CD4-positive, alpha-beta T cell treated with Interleukin-4 for 1 hour (primary cell): ENCODE measurements around the gene TMEM213.
"Not testable (repeated sequence)": the region's sequence is repeated elsewhere in the genome, so short reads cannot be mapped to it uniquely, and the experiment has no call there.

Source experiments
- DNase-seq, 2 donors: peaks; one replicate each; pipeline ENCODE4 v3.0.0-alpha.2; 2020 to 2022

TMEM213 gene, protein sequence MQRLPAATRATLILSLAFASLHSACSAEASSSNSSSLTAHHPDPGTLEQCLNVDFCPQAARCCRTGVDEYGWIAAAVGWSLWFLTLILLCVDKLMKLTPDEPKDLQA

DNA sequence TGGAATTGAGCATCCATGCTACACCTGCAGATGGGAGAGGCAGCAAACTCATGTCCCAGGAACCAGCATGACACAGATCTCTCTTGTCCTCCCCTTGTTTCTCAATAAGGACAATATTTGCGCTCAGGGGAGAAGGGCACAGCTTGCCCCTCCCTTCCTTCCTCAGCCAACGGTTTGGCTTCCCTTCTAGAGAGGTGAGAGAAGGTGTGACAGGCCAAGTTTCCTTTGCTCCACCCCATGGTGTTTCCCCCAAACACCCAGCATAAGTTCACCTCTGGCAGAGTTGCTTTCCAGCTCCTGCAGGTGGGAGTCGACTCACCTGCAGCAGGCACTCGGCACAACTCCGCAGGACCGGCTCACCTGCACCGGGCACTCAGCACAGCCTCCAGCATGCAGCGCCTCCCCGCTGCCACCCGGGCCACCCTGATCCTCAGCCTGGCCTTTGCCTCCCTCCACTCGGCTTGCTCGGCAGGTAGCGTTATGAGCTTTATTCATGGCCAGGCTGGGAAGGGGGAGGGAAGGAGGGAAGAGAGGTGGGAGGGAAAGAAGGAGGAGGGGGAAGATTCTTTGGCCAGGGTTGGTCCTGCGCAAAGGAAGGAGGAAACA, at the start of gene TMEM213, which contains the start of gene ATP6V0A4:
Gene TMEM213 (plus strand): TSS at position 280 of the 606 bp plus-strand sequence. CDS start 111 bp downstream, at position 391.
Gene ATP6V0A4 (minus strand): TSS at position 482 of the 606 bp plus-strand sequence. CDS start 26,949 bp downstream, outside the sequence.
- no peak for DNase-seq

DNA sequence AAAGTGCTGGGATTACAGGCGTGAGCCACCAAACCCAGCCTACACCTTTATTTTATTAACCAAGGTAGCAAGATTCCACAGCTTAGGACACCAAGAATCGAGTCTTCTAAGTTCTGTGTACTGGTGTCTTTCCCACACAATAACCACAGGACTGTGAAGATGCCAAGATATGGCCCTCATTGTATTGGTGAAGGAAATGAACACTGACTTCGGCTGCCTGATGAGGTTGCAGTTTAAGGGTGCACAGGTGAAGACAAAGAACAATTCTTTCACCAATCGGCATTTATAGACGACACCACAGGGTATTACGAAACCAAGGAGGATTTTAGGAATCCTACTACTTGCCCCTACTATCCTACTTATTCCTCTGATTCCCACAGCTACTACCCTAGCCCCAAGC, 49.1 kb upstream of the TMEM213 start:
- no peak for DNase-seq

DNA sequence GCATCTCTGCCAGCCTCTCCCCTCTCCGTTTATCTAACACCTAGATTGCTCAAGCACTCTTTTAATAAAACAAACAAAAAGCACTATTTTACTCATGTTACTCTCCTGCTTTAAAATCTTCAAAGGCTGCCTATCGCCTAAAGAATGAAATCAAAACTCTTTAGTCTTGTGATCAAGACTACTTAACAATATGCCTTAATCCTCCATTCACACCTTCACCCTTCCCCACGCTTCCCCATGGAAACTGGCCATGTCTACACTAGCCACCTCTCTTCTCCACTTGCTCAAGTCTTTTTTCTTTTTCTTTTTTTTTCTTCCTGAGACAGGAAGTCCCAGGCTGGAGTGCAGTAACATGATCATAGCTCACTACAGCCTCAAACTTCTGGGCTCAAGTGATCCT, 47.8 kb upstream of the TMEM213 start:
- DNase-seq = no peak

DNA sequence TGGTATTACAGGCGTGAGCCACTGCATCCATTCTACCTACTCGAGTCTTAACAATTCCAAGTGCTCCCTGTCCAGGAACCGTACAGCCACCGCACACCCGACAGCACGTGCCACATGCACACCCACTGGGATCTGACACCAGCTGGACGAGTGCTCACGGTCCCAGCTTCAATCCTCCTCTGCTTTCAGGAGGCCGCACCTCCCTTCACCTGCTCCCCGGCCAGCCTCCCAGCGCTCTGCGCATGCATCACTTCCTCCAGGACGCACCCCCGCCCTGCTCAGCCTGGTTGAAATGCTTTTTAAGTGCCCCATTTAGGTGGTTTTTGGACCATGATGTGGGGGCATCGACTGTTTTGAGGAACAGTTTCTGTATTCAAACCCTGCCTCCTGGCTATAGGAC, 47.3 kb upstream of the TMEM213 start:
- DNase-seq = no peak

DNA sequence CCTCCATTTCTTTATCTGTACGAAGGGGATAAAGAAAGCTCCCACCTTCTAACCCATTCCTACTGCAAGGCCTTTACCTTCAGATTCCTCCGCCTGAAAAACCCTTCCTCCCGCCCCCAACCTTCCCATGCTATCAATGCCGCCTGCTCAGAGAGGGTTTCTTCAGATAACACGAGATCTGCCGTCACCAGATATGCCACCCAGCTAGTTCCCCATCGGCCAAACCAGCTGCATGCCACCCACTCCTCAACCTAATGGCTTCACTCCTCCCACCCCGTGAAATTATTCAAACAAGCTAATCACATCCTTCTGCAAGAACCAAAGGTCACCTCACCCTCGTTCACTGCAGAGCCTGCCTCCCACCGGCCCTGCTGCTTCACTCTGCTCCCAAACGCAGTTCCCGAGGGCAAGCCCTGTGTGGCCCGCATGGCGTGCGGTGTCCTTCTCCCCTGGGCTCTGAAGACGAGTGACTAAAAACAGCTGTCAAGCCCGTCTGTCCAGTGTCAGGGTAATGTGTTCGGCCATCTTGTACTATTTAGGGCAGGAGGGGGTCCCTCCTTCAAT, 46.8 kb upstream of the TMEM213 start:
- DNase-seq = no peak

DNA sequence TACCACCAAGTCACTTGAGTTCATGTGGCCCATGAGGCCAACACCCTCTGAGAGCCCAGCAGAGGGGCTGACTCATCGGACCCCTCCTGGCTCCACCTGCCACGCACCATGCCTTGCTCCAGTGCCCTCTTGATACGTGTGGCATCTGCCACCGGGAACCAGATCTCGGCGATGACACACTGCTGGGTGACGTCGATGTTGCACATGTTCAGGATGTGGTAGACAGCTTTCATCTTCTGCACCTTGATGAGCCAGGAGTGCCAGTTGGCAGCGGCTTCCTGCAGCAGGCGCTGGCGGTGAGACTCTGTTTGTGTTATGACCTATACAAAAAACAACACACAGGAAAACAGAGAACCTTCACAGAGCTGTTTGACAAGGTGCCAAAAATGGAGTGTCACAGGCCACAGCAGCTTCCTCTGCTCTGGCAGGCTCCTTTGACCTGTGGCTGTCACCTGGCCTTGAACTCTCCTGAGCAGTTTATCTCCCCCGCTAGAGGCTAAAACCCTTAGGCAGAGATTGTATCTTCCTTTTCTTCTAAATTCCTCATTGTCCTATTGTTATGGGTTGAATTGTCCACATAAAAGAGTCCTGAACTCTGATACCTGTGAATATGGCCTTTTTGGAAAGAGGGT, 45.2 kb upstream of the TMEM213 start:
- DNase-seq = peak; percentile 94 to 96

DNA sequence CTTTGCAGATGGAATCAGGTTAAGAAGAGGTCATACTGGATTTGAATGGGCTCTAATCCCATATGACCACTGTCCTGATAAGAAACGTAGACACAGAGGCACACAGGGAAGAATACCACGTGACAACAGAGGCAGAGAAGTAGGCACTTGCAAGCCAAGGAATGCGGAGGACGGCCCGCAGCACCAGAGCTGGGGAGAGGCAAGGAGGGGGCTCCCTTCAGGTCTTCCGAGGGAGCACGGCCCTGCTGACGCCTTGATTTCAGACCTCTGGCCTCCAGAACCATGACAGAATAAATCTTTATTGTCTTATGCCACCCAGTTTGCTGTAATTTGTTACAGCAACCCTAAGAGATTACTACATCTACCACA, 44.7 kb upstream of the TMEM213 start:
- no peak for DNase-seq

DNA sequence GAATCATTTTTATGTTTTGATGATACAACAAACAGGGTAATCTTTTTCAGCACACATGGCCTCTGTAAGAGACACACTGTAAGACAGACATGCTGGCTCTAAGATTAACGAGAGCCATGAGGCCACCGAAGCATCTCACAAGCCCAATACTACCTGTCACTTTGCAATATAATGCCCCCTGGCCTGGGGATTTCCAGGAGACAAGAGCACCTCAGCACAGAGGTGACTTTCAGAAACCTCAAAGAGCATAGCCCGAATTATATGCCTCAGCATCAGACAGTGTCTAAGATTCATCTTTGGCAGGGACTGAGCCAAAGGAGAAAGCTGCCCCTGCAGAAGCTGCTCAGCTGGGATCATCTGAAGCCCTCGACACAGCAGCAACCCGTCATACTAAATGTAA, 44.2 kb upstream of the TMEM213 start:
- peak in 1 of 2 donors; percentile 39 for DNase-seq

DNA sequence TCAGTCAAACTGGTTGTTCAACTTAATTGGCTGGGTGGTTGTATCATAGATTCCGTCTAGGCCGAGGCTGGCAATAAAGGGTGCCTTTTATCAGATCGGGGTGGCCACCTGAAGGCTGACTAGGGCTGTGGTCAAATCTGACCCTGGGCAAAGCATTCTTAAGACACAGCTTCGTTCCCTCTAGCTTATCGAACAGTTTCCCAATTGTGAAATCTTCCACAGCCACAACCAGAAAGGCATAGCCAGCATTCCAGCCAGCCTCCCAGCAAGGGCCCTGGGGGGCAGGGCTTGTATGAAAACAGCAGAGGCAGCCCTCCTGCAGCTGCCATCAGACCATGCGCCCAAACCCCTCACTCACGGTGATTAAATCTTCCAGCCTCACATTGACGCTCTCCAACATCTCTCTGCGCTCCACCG, 42.5 kb upstream of the TMEM213 start:
- DNase-seq = no peak

DNA sequence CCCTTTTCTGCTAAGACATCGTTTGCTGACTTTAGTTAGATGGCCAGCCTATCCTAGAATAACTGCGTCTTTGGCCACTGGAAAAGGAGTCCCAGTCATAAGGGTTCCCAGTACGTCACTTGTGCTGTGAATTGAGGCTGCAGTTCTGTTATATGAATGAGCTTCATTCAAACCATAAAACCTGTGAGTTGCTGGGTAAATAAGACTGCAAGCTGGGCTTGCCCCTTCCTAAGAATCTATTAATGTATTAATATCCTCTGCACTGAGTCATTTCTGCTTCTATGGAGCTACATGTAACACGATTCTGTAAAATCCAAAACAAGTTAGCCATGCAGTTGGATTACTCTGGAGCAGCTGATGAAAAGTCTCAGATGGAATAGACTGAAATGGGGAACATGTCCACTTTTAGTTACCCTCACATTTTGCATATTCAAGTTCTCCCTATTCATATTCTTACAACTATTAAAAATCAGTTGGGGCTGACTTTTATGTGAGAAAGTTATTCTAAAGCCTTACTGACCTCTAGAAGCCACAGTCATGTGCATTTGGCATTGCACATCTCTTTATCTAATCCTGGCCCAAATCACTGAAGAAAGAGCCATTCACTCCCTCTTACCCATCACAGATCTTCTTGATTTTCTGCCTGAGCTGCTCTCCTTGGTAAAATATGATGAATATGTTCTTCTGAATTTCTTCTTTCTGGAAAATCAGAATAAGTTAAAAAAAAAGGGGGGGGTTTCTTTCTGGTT, 41.8 kb upstream of the TMEM213 start:
- no peak for DNase-seq

DNA sequence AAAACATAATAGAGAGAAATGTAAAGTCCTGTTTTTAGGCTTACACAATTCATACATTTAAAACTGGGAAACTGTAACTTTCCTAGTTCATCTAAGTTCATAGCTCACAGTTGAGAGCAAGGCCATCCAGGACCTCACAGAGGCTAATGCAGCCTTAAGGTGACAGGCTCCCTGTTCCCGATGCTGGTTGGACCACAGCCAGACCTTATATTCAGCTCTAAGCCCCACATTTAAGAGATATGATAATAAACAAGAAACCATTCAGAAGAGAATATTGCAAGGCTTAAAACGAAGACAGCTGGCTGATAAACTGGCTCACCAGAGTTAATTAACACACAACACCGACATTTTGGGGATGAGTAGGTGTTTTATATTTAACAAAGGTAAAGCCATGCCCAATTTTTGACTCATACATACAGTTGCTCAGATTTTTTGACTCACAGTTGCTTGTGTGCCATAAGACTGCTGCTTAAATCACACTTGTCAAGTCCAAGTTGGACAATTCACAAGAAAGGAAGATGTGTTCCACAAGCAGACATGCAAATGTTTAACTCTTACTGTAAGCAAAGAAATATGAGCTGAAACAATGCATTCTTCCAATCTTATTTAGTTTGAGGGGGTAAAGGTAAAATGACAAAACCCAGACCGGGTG, 41.1 kb upstream of the TMEM213 start:
- no peak for DNase-seq

DNA sequence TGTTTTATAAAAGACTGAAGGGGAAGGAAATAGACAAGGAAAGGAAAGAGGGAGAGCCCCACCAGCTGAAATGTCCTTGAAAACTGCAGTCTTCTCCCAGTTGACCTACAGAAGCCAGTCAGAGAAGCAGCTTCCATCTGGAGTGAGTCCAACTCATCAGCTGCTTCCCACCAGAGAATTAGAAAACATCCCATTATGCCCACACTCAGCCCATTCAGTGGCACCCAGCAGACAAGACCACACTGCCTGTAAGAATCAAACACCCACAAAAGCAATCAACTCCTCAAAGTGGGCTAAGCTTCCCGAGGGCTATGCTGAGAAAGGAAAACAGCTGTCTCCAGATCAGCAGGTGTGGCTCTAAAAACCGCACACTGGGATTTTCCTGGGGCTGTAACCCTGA, 29.6 kb upstream of the TMEM213 start:
- DNase-seq = no peak

DNA sequence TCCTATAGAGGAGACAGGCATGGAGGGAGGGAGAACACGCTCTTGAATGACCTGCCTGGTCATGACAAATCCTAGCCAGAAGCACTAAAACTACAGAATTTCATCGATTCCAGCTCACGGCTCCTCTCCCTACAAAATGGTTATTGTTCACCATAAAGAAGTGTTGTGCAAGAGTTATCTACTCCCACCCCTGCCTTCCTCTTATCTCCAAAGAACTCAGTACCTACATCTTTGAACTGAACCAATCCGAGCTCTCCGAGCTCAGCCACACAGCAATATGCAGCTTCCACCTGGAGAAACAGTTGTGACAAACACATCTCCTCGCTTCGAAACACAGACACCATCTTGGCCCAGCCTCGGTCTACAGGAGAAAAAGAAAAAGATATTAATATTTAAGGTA, 26.9 kb upstream of the TMEM213 start:
- DNase-seq = no peak

DNA sequence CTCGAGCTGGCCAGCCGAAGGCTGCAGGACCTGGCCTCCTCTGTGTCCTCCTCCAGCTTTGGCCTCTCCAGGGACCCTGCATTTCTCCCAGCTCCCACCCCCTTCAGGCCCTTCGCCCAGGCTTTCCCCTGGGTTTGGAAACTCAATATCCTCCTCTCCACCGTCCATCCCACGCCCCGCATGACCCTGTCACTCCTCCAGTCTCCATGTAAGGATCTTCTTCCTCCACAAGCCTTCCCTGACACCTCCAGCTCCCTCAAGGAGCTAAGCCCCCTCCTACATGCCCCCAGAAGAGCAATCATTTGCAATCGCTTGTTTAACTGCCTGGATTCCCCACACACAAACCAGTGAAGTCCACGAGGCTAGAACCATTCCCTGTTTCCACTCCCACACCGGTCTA, 24.6 kb upstream of the TMEM213 start:
- DNase-seq = no peak

DNA sequence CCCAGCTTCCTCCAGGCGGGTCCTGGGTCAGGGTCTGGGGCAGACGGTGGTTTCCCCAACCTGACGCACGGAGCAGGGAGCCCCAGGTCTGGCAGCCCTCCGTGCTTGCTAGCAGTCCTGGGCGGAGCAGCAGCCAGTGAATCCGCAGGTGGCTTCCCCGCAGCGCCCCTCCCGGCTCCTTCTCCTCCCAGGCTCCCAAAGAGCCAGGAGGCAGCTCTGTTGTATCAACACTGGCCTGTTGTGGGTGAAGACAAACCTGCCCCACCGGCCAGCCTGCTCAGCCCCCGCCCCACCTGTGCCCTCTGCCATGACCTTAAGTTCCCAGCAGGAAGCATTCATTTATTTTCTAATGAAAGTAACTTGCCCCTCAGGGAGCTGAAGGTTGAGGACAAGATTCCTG, 24.0 kb upstream of the TMEM213 start:
- no peak for DNase-seq

DNA sequence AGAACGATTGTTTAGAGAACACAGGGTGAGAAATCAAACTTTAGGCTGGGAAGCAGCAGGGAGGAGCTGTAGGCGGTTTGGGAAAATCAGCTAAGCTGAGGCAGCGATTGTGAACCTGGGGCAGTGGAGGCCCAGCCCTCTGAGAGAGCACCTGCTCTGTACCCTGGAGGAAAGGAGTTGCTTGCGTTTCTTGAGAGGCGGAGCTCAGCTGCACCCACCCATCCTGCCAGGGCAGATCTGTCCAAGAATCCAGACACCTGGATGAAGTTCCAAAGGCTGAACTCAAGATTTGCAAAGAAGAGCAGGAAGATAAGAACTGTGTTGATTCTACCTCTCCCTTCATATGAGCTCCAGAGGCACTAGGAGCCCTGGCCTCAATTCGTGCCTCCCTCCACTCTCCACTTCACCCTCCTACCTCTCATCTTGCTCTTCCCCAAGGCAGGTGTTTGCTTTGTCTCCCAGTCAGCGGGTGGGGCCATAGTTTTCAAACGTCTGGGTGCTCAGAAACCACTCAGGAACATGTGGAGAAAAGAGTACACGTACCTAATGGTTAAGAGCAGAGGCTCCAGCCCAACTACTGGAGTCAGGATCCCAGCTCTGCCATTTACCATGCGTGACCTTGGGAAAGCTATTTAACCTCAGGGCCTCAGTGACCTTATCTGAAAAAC, 21.5 kb upstream of the TMEM213 start:
- DNase-seq = no peak

DNA sequence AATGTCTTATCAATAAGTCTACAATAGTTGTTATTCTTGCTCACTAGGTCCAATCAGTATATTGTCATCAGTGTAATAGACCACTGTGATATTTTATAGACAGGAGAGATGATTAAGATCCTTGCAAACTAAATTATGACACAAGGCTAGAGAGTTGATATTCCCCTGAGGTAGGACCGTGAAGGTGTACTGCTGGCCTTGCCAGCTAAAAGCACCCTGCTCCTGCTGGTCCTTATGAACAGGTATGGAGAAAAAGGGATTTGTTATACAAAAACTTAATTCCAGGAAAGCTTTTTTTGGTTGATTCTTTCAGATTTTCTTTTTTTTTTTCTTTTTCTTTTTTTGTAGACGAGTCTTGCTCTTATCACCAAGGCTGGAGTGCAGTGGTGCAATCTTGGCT, 16.8 kb upstream of the TMEM213 start:
- DNase-seq = no peak

DNA sequence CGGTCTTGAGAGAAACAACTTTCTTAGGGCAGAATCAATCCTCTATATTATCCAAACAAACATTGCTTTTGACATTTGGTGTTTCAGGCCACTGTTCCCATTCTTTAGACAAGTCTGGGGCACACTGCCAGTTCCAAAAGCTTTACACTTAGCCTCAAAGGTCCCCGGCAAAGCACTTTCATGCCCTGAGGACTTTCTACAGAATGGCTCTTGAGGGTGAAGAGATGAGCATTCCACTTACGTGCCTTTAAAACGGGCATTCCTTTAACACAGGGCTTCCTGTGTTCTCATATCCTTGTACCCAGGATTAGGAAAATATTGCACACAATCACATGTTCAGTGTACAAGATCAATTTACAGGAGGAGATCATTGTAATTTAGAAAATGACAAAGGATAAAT, 13.1 kb upstream of the TMEM213 start:
- no peak for DNase-seq

DNA sequence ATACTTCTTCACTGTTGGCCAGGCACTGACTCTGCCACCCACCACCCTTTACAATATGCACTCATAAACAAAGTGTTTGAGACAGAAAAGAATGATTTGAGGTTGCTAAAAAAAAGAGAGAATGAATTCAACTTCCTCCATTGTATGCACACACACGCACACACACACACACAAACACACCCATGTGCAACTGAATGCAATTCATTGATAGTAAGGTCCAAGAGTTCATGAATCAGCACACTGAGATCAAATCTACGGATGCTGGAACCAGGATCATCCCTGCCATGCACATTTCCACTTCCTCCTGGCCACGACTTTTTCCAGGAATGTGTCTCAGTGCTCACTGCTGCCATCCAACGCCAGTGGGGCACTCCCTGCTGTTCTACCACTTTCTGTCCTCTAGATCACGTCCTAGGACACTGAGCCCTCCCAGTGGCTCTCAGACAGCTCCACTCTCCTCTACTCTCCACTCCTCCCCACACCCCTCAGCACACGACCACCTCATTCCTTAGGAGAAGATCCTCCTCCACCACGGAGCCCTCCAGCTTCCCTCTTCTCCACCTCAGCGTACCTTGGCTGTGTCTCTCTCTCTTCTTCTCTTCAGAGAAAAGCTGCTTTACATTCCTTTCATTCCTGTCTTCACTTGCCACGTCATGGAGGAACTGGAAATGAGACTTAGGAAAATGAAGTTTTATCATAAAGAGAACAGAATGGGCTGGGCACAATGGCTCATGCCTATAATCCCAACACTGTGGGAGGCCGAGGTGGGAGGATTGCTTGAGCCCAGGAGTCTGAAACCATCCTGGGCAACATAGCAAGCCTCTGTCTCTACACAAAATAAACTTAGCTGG, 12.0 kb upstream of the TMEM213 start:
- no peak for DNase-seq

DNA sequence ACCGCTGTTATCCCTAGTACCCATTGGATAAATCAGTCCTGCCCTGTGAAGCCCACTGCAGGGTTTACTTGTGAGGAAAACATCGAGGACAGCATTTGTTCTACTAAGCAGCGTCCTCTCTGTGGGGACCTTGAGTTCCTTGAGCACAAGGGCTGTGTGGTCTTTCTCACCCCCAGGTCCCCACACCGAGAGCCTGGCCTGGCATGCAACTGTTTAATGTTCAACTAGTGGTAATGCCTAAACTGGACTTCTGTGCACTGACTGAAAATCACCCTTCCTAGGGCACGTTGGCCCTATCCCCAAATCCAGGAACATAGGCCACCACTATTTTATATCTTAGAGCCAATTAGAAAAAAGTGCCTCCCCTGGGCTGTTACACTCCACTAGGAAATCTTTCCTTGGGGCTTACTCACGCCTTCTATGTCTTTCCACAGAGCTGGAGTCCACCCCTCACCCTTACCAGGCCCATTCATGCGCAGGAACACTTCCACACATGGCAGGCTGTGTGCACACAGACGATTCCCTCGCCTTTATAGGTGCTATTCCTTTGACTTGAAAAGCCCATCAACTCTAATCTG, 1.7 kb upstream of the TMEM213 start:
- no peak for DNase-seq

DNA sequence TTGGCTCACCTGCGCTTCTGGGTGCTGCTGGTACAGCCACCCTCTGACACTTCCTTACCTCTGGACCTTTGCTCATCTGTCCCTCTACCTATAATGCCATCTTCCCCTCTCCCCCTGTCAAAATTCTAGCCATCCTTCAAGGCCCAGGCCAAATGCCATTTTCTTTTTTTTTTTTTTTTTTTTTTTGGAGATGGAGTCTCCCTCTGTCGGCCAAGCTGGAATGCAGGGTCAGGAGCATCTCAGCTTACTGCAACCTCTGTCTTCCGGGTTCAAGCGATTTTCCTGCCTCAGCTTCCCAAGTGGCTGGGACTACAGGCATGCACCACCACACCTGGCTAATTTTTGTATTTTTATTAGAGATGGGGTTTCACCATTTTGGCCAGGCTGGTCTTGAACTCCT, 748 bp upstream of the TMEM213 start:
- not testable (repeated sequence) for DNase-seq
